Rectal smooth muscle tissue (tissue), 1 donor: Measurements from ENCODE around the gene ATXN7L2.
"Not testable (repeated sequence)": the region's sequence is repeated elsewhere in the genome, so short reads cannot be mapped to it uniquely, and the experiment has no call there.

ENCODE experiments used
- H3K27ac ChIP-seq: one replicate; pipeline ENCODE4 v1.7.0; 2013; ENCODE audit warnings: low read depth, low read length, inconsistent platforms
- H3K27me3 ChIP-seq: one replicate; pipeline ENCODE4 v1.7.0; 2013; ENCODE audit warnings: low read length; ENCODE audit not compliant: control insufficient read depth, insufficient read depth
- H3K36me3 ChIP-seq: one replicate; pipeline ENCODE4 v1.7.0; 2013; ENCODE audit warnings: low read length; ENCODE audit not compliant: control insufficient read depth, insufficient read depth
- H3K4me1 ChIP-seq: one replicate; pipeline ENCODE4 v1.7.0; 2013; ENCODE audit warnings: low read length; ENCODE audit not compliant: control insufficient read depth, insufficient read depth
- H3K4me3 ChIP-seq: one replicate; pipeline ENCODE4 v1.7.0; 2013; ENCODE audit warnings: low read length
- H3K9ac ChIP-seq: one replicate; pipeline ENCODE4 v1.7.0; 2013; ENCODE audit warnings: low read length

Gene ATXN7L2

GRCh38 chr1:109483672-109484518 lies at the start of gene ATXN7L2:
Gene ATXN7L2 (plus strand): TSS chr1:109483905. CDS start chr1:109483954, 49 bp downstream.
- no peaks in the 10 kb centered on the region for H3K36me3 ChIP-seq
- H3K27me3 ChIP-seq = no peaks in the 10 kb centered on the region
- H3K4me1 ChIP-seq = peaks cover 9% of the 10 kb centered on the region
- H3K27ac ChIP-seq = peak within 1 kb of the TSS; percentile 96
- H3K9ac ChIP-seq = peak within 1 kb of the TSS; percentile 71
- H3K4me3 ChIP-seq = peak within 1 kb of the TSS; percentile 93

DNA sequence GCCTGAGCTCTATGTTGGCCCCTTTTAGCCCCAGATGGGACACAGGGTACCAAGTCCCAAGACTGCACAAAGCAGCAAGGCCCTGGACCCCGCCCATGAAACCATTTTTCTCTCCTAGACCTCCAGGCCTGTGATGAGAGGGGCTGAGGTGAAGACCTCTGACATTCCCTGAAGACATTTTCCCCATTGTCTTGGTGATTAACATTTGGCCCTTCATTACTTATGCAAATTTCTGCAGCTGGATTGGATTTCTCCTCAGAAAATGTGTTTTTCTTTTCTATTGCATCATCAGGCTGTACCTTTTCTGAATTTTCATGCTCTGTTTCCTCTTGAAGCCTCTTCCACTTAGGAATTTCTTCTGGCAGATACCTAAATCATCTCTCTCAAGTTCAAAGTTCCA lies 49.2 kb upstream of the ATXN7L2 start:
- no peak overlapping the region for H3K27ac ChIP-seq
- no peak overlapping the region for H3K9ac ChIP-seq
- no peaks in the 10 kb centered on the region for H3K27me3 ChIP-seq
- H3K36me3 ChIP-seq = no peaks in the 10 kb centered on the region
- H3K4me1 ChIP-seq = no peaks in the 10 kb centered on the region
- H3K4me3 ChIP-seq = no peak overlapping the region

DNA sequence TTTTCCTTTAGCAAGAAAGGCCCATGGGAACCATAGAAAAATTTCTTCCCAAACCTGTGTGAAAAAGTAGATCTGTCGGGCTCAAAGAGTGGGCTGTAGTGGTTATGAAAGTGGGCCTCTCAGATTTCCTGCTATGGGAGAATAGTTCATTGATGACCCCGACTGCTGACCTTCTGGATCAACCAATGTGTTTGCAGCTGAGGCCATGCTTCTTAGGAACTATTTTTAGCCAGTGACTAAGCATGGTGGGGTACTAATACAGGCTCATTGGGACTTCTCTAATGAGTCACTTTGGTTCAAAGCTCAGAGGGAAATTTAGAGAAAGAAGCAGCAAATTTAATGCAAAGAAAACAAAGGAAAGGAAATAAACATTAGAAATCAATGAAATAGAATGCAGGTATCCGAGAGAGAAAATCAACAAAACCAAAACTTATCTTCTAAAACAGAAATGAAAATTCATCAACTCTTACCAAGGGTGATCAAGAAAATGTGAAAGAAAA lies 44.9 kb upstream of the ATXN7L2 start:
- H3K4me1 ChIP-seq = no peaks in the 10 kb centered on the region
- no peaks in the 10 kb centered on the region for H3K36me3 ChIP-seq
- H3K27me3 ChIP-seq = no peaks in the 10 kb centered on the region
- H3K4me3 ChIP-seq = no peak overlapping the region
- no peak overlapping the region for H3K9ac ChIP-seq
- H3K27ac ChIP-seq = no peak overlapping the region

DNA sequence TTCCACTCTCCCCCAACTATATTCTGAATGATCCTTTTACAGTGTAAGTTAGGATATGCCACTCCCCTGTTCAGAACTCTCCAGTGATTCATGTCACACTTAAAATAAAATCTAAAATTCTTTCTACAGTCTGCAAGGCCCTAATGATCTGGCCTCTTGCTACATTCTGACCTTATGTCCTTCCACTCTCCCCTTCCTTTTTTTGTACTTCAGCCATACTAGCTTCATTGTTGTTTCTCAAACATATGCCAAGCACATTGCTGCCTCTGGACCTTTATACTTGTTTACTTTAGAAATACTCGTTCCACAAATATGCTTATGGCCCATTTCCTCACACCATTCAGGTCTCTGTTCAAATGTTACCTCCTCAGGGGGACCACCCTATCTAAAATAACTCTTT lies 42.6 kb upstream of the ATXN7L2 start:
- Histone ChIP-seq H3K36me3 (no peaks in the 10 kb centered on the region), H3K4me1 (no peaks in the 10 kb centered on the region), H3K27ac (no peak overlapping the region), H3K9ac (no peak overlapping the region), H3K4me3 (no peak overlapping the region), H3K27me3 (no peaks in the 10 kb centered on the region)

DNA sequence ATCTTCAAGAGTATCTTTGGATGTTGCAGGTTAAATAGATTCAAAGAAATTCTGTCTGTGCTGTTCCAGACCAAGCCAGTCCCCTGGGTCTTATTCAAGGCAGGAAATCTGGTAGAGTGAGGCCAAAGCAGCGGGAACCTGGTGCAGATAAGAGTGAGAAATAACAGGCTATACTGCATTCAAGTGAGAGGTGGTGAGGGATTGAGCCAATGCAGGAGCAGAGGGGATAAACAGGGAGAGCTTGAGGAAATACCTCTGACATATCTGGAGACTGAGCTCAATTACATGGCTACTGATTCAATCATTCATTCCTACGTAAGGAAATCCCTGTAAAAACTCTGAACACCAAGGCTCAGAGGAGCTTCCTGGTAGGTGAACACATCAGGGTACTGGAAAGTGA lies 40.2 kb upstream of the ATXN7L2 start:
- no peak overlapping the region for H3K9ac ChIP-seq
- H3K27me3 ChIP-seq = no peaks in the 10 kb centered on the region
- H3K27ac ChIP-seq = no peak overlapping the region
- no peaks in the 10 kb centered on the region for H3K4me1 ChIP-seq
- H3K36me3 ChIP-seq = no peaks in the 10 kb centered on the region
- H3K4me3 ChIP-seq = no peak overlapping the region

DNA sequence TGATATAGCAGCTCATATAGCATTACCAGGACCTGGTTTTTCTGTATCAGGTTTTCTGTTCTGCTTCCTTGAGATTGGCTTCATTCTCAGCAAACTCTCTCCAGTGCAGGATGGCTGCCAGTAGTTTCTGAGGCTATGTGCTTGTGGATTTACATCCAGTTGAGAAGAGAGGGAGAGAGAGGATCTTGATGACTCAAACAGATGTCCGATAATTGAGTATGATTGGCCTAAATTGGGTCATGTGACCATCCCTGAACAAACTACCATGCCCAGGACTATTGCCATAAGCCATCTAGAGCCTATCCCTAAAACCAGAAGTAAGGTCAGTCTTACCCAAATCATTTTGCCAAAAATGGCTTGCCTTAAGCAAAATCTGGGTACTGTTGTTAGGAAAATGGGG lies 39.4 kb upstream of the ATXN7L2 start:
- no peak overlapping the region for H3K27ac ChIP-seq
- H3K4me1 ChIP-seq = no peaks in the 10 kb centered on the region
- H3K4me3 ChIP-seq = no peak overlapping the region
- H3K27me3 ChIP-seq = no peaks in the 10 kb centered on the region
- H3K36me3 ChIP-seq = no peaks in the 10 kb centered on the region
- no peak overlapping the region for H3K9ac ChIP-seq

DNA sequence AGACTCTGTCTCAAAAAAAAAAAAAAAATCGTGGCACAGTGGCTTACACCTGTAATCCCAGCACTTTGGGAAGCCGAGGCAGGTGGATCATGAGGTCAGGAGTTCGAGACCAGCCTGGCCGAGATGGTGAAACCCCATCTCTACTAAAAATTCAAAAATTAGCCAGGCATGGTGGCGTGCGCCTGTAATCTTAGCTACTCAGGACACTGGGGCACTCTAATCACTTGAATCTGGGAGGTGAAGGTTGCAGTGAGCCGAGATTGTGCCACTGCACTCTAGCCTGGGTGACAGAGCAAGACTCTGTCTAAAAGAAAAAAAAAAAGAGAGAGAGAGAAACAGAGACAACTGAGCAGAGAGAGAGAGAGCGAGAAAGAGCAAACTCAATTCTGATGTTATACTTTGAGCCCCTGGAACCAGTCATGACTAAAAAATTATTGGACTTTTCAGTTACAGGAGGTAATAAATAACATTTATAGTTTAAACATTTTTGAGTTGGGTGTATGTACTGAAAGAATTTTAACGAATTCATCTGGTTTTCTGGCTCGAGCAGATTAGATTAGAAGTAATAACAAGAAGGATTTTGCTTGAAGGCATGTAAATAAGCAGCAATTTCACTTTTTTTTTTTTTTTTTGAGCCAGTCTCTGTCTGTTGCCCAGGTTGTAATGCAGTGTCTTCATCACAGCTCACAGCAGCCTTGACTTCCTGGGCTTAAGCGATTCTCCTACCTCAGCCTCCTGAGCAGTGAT lies 37.6 kb upstream of the ATXN7L2 start:
- not testable (repeated sequence) for H3K27me3 ChIP-seq, H3K9ac ChIP-seq, H3K4me3 ChIP-seq, H3K36me3 ChIP-seq, H3K27ac ChIP-seq, H3K4me1 ChIP-seq

DNA sequence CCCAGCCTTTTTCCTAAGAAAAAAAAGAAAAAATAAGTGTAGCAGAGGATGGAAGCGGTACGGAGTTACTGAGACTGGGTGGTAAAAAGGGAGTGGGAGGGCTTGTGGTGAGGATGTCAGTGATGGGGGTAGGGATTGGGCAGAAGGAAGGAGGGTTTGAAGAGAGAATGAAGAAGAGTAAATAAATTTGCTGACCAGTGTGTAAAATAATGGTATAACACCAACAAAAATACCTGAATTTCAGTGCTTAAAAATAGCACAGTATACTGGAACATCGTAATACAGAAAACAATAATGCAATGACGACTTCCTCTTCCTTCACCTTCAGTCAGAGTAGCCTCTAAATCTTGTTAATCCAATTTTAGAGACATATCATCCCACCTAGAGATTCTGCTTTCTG lies 36.2 kb upstream of the ATXN7L2 start:
- no peak overlapping the region for H3K4me3 ChIP-seq
- H3K4me1 ChIP-seq = no peaks in the 10 kb centered on the region
- no peaks in the 10 kb centered on the region for H3K36me3 ChIP-seq
- H3K27me3 ChIP-seq = no peaks in the 10 kb centered on the region
- H3K27ac ChIP-seq = no peak overlapping the region
- no peak overlapping the region for H3K9ac ChIP-seq

DNA sequence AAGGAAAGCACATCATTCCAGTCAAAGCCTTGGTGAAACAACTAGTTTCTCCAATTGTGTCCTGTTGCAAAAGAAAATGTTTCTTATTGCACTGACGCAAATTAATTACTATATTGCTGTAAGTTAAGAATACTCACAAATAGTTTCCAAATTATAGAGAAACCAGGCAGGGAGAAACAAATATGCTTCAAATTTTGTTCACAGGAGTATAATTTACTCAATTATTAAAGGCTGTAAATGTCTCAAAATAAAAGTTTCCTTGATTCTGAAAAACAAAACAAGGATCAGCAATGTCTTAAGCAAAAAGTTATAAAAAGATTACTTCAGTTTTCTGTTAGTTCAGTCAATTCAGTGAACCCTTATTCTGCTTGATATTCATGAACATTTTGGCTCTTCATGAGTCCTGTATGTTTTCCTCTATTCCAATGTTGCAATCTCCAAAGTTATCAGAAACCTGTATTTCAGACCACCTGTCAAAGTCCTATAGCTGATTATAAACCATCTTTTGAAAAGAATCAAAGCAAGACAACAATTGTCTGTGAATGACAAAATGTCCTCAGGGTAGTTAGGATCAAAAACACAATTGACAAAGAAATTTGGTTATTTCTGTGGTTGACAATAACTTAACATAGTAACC lies 29.1 kb upstream of the ATXN7L2 start:
- no peak overlapping the region for H3K9ac ChIP-seq
- H3K4me3 ChIP-seq = no peak overlapping the region
- H3K27ac ChIP-seq = no peak overlapping the region
- no peaks in the 10 kb centered on the region for H3K36me3 ChIP-seq
- H3K27me3 ChIP-seq = no peaks in the 10 kb centered on the region
- no peaks in the 10 kb centered on the region for H3K4me1 ChIP-seq

GRCh38 chr1:109457819-109458218 lies 25.9 kb upstream of the ATXN7L2 start:
- H3K27me3 ChIP-seq = no peaks in the 10 kb centered on the region
- H3K4me1 ChIP-seq = no peaks in the 10 kb centered on the region
- no peak overlapping the region for H3K4me3 ChIP-seq
- no peak overlapping the region for H3K27ac ChIP-seq
- H3K36me3 ChIP-seq = no peaks in the 10 kb centered on the region
- no peak overlapping the region for H3K9ac ChIP-seq

DNA sequence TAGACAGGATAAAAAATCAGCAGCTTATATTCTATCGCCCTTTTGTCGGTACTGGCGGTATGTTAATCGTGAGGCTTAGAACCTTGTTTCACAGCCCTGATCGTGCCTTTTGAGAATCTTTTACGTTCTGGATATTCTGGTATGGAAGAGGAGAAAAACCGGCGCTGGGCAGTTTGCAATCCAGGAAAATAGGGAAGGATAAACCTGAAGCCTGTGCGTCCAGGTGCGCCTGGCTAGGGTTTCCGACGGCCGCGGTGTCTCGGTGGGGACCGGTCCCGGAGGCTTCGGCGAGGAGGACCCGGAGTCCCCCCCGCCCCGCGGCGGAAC lies 17.6 kb upstream of the ATXN7L2 start:
- Histone ChIP-seq H3K27ac (peak overlapping the region; percentile 80), H3K9ac (no peak overlapping the region)

GRCh38 chr1:109466452-109467300 lies 17.0 kb upstream of the ATXN7L2 start, which contains the start of gene SYPL2:
Gene SYPL2 (plus strand): TSS chr1:109466546. CDS start chr1:109466844, 298 bp downstream.
- H3K9ac ChIP-seq = no peak within 1 kb of the TSS
- H3K4me3 ChIP-seq = peak within 1 kb of the TSS; percentile 72
- peaks cover 2% of the 10 kb centered on the region for H3K27me3 ChIP-seq
- peak within 1 kb of the TSS; percentile 80 for H3K27ac ChIP-seq
- no peaks in the 10 kb centered on the region for H3K36me3 ChIP-seq
- H3K4me1 ChIP-seq = peaks cover 2% of the 10 kb centered on the region

More for the DNA sequence above, 17.6 kb upstream of the ATXN7L2 start:
- peaks cover 2% of the 10 kb centered on the region for H3K4me1 ChIP-seq
- H3K27me3 ChIP-seq = peaks cover 2% of the 10 kb centered on the region
- no peaks in the 10 kb centered on the region for H3K36me3 ChIP-seq
- peak overlapping the region; percentile 72 for H3K4me3 ChIP-seq
